GDM1 (cell line): ENCODE measurements around the gene SYT13.

Experiments
- DNase-seq: peaks from one replicate; lab custom pipeline; 2025; lab: John Stamatoyannopoulos, UW

SYT13 gene

DNA sequence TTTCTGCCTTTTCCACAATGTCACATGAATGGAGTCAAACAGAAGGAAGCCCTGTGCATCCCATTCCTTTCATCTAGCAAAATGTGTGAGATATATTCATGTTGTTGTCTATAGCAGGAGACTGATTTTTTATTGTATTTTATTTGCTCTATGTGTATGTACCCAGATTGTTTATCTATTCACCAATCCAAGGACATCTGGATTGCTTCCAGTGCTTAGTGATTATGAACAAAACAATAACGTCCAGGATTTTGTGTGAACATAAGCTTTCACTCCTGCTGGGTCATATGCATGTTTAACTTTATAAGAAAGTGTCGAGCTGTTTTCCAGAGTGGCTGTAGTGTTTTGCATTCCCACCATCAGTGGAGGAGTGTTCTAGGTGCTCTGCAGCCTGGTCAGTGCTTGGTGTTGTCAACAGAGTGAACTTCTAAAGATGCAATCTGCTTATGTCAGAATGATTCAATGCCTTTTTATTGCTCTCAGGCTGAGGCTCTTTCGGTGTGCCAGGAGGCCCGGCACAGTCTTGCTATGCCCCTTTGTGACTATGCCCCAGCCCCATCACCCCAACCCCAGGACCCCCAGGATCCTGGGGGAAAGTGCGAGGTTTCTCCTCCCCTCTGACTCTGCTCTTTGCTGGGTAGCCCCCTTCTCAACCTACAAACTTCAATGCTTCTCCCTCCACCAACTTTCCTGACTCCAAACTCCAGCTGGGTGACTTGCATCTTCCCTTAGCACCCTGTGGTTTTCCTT lies 19.9 kb upstream of the SYT13 start:
- no peak for DNase-seq

GRCh38 chr11:45304992-45305335 lies 18.8 kb upstream of the SYT13 start:
- DNase-seq: no peak

DNA sequence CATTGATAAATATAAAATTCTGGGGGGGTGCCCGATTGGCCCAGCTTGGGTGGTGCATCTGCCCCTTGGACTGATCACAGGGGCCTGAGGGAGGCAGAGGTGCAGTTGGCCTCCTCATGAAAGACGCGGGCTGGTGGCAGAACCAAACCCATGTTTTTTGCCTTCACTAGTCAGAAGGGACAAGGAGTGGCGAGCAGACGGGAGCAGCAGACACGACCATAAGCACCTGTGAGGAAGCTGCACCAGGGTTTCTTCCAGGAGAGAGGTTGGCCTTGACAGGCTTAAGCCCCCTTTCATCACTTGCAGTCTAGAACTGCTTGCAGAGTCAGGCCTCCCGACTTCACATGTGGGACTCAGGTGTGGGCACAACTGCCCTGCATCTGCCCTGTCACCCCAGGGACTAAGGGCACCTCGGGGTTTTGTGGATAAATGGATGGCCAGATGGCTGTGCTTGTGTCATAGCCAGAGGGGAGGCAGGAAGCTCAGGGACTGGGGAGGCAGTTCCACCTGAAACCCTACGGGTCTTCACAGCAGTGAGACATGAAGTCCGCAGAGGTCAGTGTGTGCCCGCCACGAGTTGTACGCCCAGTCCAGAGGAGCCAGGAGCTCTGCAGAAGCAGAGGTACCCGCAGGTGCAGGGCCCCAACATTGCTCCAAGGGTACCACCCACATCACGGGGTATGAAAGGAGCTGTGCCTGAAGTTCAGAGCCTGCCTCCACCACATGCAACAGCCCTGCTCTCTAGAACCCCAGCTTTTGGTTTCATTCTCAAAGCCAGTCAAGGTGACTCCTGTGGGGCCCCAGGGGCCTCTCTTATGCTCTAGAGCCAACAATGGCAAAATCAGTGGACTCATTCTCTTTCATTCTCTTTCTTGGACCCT lies 18.2 kb upstream of the SYT13 start:
- DNase-seq: no peak

- no peak for DNase-seq
These were observed 17.2 kb upstream of the SYT13 start for GRCh38 chr11:45303316-45303715.

GRCh38 chr11:45301537-45302246 lies 15.6 kb upstream of the SYT13 start:
- no peak for DNase-seq

GRCh38 chr11:45300715-45301114 lies 14.6 kb upstream of the SYT13 start:
- DNase-seq: no peak

DNA sequence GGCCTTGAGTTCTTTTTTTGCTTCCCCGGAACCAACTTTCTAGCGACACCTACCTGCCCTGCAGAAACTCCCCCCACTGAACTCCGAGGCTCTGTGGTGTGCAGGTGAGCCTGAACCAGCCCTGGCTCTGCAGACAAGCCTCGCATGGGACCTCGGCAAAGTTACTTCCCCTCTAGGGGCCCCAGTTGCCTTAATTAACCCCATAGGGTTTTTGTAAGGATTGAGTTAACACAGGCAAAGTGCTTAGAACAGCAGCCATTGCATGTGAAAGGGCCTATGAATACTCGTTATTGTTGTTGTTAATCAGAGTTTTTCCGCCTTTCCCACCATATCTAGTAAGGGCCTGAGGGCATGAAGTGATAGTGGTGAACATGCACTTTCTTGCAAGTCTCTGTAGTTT lies 12.6 kb upstream of the SYT13 start:
- no peak for DNase-seq

DNA sequence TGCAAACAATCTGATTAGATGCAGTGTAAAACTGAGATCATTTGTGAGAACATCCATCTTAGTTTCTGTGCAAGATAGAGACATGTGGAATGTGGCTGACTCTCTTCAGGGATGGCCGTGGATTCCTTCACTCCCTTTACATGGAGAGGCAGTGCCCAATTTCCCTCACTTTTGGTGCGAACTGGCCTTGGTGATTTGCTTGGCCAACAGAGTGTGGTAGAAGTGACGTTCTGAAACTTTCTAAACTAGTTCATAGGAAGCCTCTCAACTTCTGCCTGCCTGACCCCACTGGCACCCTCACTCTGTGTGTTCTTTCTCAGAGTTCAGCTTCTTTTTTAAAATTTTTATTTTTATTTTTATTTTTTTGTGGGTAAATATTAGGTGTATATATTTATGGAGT lies 9.9 kb upstream of the SYT13 start:
- DNase-seq: no peak

- no peak for DNase-seq
These were observed 8.4 kb upstream of the SYT13 start for GRCh38 chr11:45294499-45294898.

GRCh38 chr11:45293566-45294192 lies 7.5 kb upstream of the SYT13 start:
- DNase-seq: peak; percentile 68

DNA sequence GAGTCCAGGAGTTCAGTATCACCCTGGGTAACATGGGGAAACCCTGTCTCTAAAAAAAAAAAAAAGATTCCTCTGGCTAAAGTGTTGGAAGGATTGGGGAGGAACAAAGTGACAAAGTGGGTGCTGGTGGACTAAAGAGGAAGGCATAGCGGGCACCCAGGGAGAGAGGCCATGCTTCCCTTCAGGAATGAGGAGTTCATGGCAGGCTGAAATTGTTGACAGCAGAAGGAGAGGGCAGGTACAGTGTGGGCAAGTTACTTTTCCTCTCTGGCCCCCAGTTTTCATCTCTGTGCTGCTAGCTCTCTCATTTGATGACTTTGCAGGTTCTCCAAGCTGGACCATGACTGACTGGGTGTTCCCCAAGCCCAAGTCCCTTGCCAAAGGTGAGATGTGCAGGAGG lies 4.4 kb upstream of the SYT13 start:
- no peak for DNase-seq

DNA sequence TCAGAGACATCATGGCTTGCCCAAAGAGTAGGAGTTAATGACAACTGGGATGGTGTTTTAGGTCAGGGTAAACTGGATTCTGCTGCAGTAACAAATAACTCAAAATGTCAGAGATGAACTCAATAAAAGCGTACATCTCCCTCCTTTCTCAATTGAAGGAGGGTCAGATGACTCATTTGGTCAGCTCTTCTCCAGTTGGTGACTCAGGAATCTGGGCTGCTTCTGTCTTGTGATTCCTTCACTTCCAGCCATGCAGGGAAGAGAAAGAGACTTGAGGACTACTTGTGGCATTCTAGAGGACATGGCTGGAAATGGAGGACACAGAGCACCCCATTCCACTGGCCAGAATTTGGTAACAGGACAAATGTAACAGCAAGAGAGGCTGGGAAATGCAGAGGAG lies 3.2 kb upstream of the SYT13 start:
- no peak for DNase-seq

- DNase-seq: no peak
These were observed 2.2 kb upstream of the SYT13 start for GRCh38 chr11:45288339-45288738.

GRCh38 chr11:45287316-45287903 lies 1.3 kb upstream of the SYT13 start:
- no peak for DNase-seq

- DNase-seq: no peak
These were observed 802 bp downstream of the SYT13 start for GRCh38 chr11:45285250-45285828.

GRCh38 chr11:45282081-45282480 lies 4.1 kb downstream of the SYT13 start:
- no peak for DNase-seq

- no peak for DNase-seq
These were observed 5.7 kb downstream of the SYT13 start for GRCh38 chr11:45280449-45280848.

- no peak for DNase-seq
These were observed 6.5 kb downstream of the SYT13 start for GRCh38 chr11:45279645-45280044.

DNA sequence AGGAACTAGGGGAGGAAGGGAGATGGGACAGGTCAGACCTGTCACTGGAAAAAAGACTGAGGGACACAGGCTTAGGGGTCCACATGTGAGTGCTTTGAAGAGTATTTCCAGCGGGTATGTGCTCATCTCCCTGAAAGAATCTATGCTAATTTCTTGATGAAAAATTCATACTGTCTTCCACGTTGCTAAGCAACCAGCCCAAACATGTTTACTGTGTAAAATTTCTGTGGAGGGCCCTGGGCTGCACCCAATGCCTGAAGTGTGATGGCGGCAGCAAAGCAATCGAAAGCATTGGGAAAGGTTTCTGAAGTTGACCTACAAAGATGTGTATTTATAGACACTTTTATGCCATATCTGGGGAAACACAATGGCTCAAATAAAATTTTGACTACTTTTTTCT lies 7.4 kb downstream of the SYT13 start:
- DNase-seq: no peak

DNA sequence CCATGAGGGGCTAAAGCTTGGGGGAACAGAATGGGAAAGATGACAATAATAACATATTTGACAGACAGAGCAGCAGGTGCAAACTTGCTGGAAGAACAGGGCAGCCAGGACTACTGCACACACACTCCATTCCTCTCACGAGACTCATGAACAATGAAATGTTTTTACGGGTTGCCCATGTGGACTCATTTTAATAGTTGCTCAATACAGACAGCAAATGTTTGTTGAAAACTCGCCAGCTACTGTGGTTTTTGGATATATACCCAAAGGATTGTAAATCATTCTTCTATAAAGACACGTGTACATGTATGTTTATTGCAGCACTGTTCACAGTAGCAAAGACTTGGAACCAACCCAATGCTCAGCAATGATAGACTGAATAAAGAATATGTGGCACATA lies 10.3 kb downstream of the SYT13 start:
- no peak for DNase-seq

DNA sequence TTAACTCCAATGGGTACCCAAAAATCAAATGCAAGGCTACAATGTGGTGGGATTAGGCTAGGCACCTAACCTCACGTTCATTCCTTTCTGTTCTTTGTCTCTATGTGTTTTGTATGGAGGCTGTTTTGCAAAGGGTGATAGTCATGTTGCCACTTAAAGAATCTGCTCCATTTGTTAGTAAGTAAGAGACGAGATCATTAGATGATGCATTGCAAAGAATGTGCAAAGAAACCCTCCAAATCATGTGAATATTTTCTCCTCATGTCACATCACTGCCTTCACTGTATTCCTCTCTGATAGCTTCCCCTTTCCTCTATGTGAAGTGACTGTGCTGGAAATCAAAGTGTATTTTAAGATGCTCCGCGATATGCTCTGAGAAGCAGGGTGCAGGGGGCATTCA lies 11.9 kb downstream of the SYT13 start:
- DNase-seq: no peak

GRCh38 chr11:45273509-45273908 lies 12.6 kb downstream of the SYT13 start:
- no peak for DNase-seq
